Vagina (tissue), 2 donors: ENCODE measurements around the gene AASDH. TPM values are rescaled to one million over a fixed set of nuclear protein-coding genes. Genes with fewer than 3 reads are reported as not detected.

Experiments
- DNase-seq, 2 donors: peaks; one replicate each; pipeline ENCODE4 v3.0.0-alpha.2; 2017; ENCODE audit errors: extremely low spot score in 2 of 2
- H3K27ac ChIP-seq: fragments of 200-600 bp; sonication (generic); one replicate; pipeline ENCODE4 v1.5.1; 2019
- H3K27me3 ChIP-seq: fragments of 200-600 bp; sonication (generic); one replicate; pipeline ENCODE4 v1.5.1; 2019
- H3K36me3 ChIP-seq, 2 donors: fragments of 200-600 bp; sonication (generic); one replicate each; pipeline ENCODE4 v1.5.1; 2017 to 2019
- H3K4me1 ChIP-seq: fragments of 200-600 bp; sonication (generic); one replicate; pipeline ENCODE4 v1.5.1; 2019
- H3K4me3 ChIP-seq, 2 donors: fragments of 200-600 bp; sonication (generic); 1 replicate in 1 of 2; 2 replicates in 1 of 2; pipeline ENCODE4 v1.5.1; 2016 to 2019
- H3K9me3 ChIP-seq: fragments of 200-600 bp; sonication (generic); one replicate; pipeline ENCODE4 v1.5.1; 2019
- CTCF ChIP-seq, 3 experiments: fragments of 450-650 bp in 2 of 3; fragments of 200-600 bp in 1 of 3; sonication (generic) in 1 of 3; IDR thresholded peaks; one replicate each; pipeline ENCODE4 v1.5.1; 2017 to 2019; ENCODE audit warnings: antibody characterized with exemption in 3 of 3, mild to moderate bottlenecking in 2 of 3, moderate library complexity in 2 of 3
- POLR2A ChIP-seq, 2 donors: fragments of 450-650 bp; IDR thresholded peaks; one replicate each; pipeline ENCODE4 v1.6.1; 2017; ENCODE audit warnings: antibody characterized with exemption in 2 of 2, mild to moderate bottlenecking in 2 of 2, moderate library complexity in 2 of 2
- POLR2AphosphoS5 ChIP-seq, 2 donors: sonication (generic); formaldehyde crosslinking; IDR thresholded peaks; one replicate each; pipeline ENCODE4 v1.9.0; 2017; ENCODE audit warnings: antibody characterized with exemption in 2 of 2, mild to moderate bottlenecking in 2 of 2, low read depth in 1 of 2; ENCODE audit not compliant: insufficient read depth in 1 of 2
- intact Hi-C: fragments of 100-400 bp; cut with DNase I; formaldehyde crosslinking; loops from one replicate; pipeline ENCODE4 v1.15.1; 2023
- total RNA-seq: library from RNA; depleted of rRNA; stranded (reverse); fragments of >200 nt; gene quantifications from one replicate; pipeline ENCODE4 v1.2.3, GENCODE V29; 2016

AASDH gene
- total RNA-seq, 1 donor from 2014 or later = 6.6 TPM

GRCh38 chr4:56409511-56410090, 22.3 kb upstream of the AASDH start:
- Histone ChIP-seq H3K4me1 (peaks cover 14% of the 10 kb centered on the region), H3K27me3 (no peaks in the 10 kb centered on the region), H3K4me3 (no peak overlapping the region), H3K27ac (no peak overlapping the region), H3K9me3 (no peaks in the 10 kb centered on the region), H3K36me3 (peaks cover 0 to 11% of the 10 kb centered on the region in 2 donors)
- no peak for DNase-seq
- intact Hi-C loops = no loop called here
- TF ChIP-seq CTCF (IDR thresholded peaks at IDR 0.05) (no peak), POLR2AphosphoS5 (IDR thresholded peaks at IDR 0.05; ENCODE audit: insufficient read depth in 1 of 2, low read depth in 1 of 2) (no peak), POLR2A (IDR thresholded peaks at IDR 0.05) (no peak)

- Histone ChIP-seq H3K4me1 (peaks cover 14% of the 10 kb centered on the region), H3K9me3 (no peaks in the 10 kb centered on the region), H3K27me3 (no peaks in the 10 kb centered on the region), H3K27ac (no peak overlapping the region), H3K36me3 (peaks cover 0 to 11% of the 10 kb centered on the region in 2 donors), H3K4me3 (no peak overlapping the region)
- DNase-seq = no peak
- intact Hi-C loops = no loop called here
- TF ChIP-seq POLR2A (IDR thresholded peaks at IDR 0.05) (no peak), POLR2AphosphoS5 (IDR thresholded peaks at IDR 0.05; ENCODE audit: insufficient read depth in 1 of 2, low read depth in 1 of 2) (no peak), CTCF (IDR thresholded peaks at IDR 0.05) (no peak)
These were observed 21.7 kb upstream of the AASDH start for GRCh38 chr4:56408978-56409377.

- no peaks in the 10 kb centered on the region for H3K27me3 ChIP-seq
- DNase-seq = no peak
- no peak for TF ChIP-seq POLR2A (IDR thresholded peaks at IDR 0.05)
- no peak for TF ChIP-seq CTCF (IDR thresholded peaks at IDR 0.05)
- TF ChIP-seq POLR2AphosphoS5 (IDR thresholded peaks at IDR 0.05; ENCODE audit: insufficient read depth in 1 of 2, low read depth in 1 of 2) = no peak
- H3K27ac ChIP-seq = no peak overlapping the region
- intact Hi-C loops = no loop called here
- H3K9me3 ChIP-seq = no peaks in the 10 kb centered on the region
- H3K4me3 ChIP-seq = no peak overlapping the region
- peaks cover 0 to 11% of the 10 kb centered on the region in 2 donors for H3K36me3 ChIP-seq
- peaks cover 10% of the 10 kb centered on the region for H3K4me1 ChIP-seq
These were observed 18.9 kb upstream of the AASDH start for GRCh38 chr4:56406151-56406550.

- DNase-seq = no peak
- no peak overlapping the region for H3K4me3 ChIP-seq
- peaks cover 8% of the 10 kb centered on the region for H3K4me1 ChIP-seq
- H3K27me3 ChIP-seq = no peaks in the 10 kb centered on the region
- H3K27ac ChIP-seq = no peak overlapping the region
- no peak for TF ChIP-seq POLR2AphosphoS5 (IDR thresholded peaks at IDR 0.05; ENCODE audit: insufficient read depth in 1 of 2, low read depth in 1 of 2)
- no peak for TF ChIP-seq POLR2A (IDR thresholded peaks at IDR 0.05)
- no peak for TF ChIP-seq CTCF (IDR thresholded peaks at IDR 0.05)
- intact Hi-C loops = no loop called here
- no peaks in the 10 kb centered on the region for H3K9me3 ChIP-seq
- H3K36me3 ChIP-seq = peaks cover 0 to 20% of the 10 kb centered on the region in 2 donors
These were observed 17.7 kb upstream of the AASDH start for GRCh38 chr4:56405016-56405415.

GRCh38 chr4:56400560-56400959, 13.3 kb upstream of the AASDH start:
- H3K36me3 ChIP-seq = peaks cover 0 to 14% of the 10 kb centered on the region in 2 donors
- intact Hi-C loops = no loop called here
- H3K4me1 ChIP-seq = no peaks in the 10 kb centered on the region
- DNase-seq = no peak
- H3K9me3 ChIP-seq = no peaks in the 10 kb centered on the region
- H3K4me3 ChIP-seq = no peak overlapping the region
- H3K27me3 ChIP-seq = no peaks in the 10 kb centered on the region
- TF ChIP-seq CTCF (IDR thresholded peaks at IDR 0.05) (no peak), POLR2A (IDR thresholded peaks at IDR 0.05) (no peak), POLR2AphosphoS5 (IDR thresholded peaks at IDR 0.05; ENCODE audit: insufficient read depth in 1 of 2, low read depth in 1 of 2) (no peak)
- H3K27ac ChIP-seq = no peak overlapping the region
